ENCODE data around the gene C11orf16. TPM values are rescaled to one million over a fixed set of nuclear protein-coding genes. Genes with fewer than 3 reads are reported as not detected.

Gene C11orf16
- total RNA-seq, 4 donors from 2014 or later = not detected

- DNase-seq (ENCODE audit: low spot score in 2 of 2) = no peak
- 45 to 63% methylated on average over 2 of the region's 2 CpGs for WGBS, 2 donors
- Histone ChIP-seq H3K9me3 (no peaks in the 10 kb centered on the region), H3K4me1 (peaks cover 0 to 61% (median 23%) of the 10 kb centered on the region in 4 donors), H3K27ac (no peak overlapping the region), H3K4me3 (no peak overlapping the region), H3K36me3 (peaks cover 0 to 6% (median 0%) of the 10 kb centered on the region in 3 donors), H3K27me3 (no peaks in the 10 kb centered on the region)
- TF ChIP-seq EP300 (IDR thresholded peaks at IDR 0.05) (no peak), POLR2A (IDR thresholded peaks at IDR 0.05) (no peak), CTCF (IDR thresholded peaks at IDR 0.05) (no peak)
These were observed 28.7 kb upstream of the C11orf16 start for GRCh38 chr11:8961401-8961800.

GRCh38 chr11:8959546-8960166, 26.9 kb upstream of the C11orf16 start:
- 13 to 36% methylated on average over 2 of the region's 2 CpGs for WGBS, 2 donors
- no peak overlapping the region for H3K4me3 ChIP-seq
- H3K27me3 ChIP-seq = no peaks in the 10 kb centered on the region
- H3K36me3 ChIP-seq = peaks cover 0 to 23% (median 0%) of the 10 kb centered on the region in 3 donors
- peak overlapping the region in 2 of 4 donors; percentile 38 to 40 for H3K27ac ChIP-seq
- peaks cover 0 to 48% (median 18%) of the 10 kb centered on the region in 4 donors for H3K4me1 ChIP-seq
- H3K9me3 ChIP-seq = no peaks in the 10 kb centered on the region
- TF ChIP-seq POLR2A (IDR thresholded peaks at IDR 0.05) (no peak), CTCF (IDR thresholded peaks at IDR 0.05) (peak; percentile 21 to 70 (median 57)), EP300 (IDR thresholded peaks at IDR 0.05) (no peak)
- DNase-seq (ENCODE audit: low spot score in 2 of 2) = peak in 1 of 2 donors; percentile 59

- WGBS, 2 donors = 80 to 94% methylated on average over 4 of the region's 4 CpGs
These were observed 24.1 kb upstream of the C11orf16 start for GRCh38 chr11:8956860-8957259.

GRCh38 chr11:8948886-8949285, 16.1 kb upstream of the C11orf16 start:
- TF ChIP-seq EP300 (IDR thresholded peaks at IDR 0.05) (no peak), POLR2A (IDR thresholded peaks at IDR 0.05) (no peak)
- H3K36me3 ChIP-seq = peaks cover 0 to 64% (median 7%) of the 10 kb centered on the region in 3 donors
- H3K27ac ChIP-seq = no peak overlapping the region
- DNase-seq (ENCODE audit: low spot score in 2 of 2) = no peak
- H3K27me3 ChIP-seq = no peaks in the 10 kb centered on the region
- WGBS, 2 donors = 80 to 84% methylated on average over 3 of the region's 3 CpGs
- no peaks in the 10 kb centered on the region for H3K9me3 ChIP-seq
- H3K4me1 ChIP-seq = no peaks in the 10 kb centered on the region
- H3K4me3 ChIP-seq = no peak overlapping the region

More at GRCh38 chr11:8956860-8957259, 24.1 kb upstream of the C11orf16 start:
- Histone ChIP-seq H3K4me3 (no peak overlapping the region), H3K36me3 (peaks cover 0 to 50% (median 7%) of the 10 kb centered on the region in 3 donors), H3K4me1 (peaks cover 0 to 30% (median 8%) of the 10 kb centered on the region in 4 donors), H3K27me3 (no peaks in the 10 kb centered on the region), H3K9me3 (no peaks in the 10 kb centered on the region), H3K27ac (no peak overlapping the region)
- no peak for DNase-seq (ENCODE audit: low spot score in 2 of 2)
- TF ChIP-seq EP300 (IDR thresholded peaks at IDR 0.05) = no peak
- no peak for TF ChIP-seq CTCF (IDR thresholded peaks at IDR 0.05)
- TF ChIP-seq POLR2A (IDR thresholded peaks at IDR 0.05) = no peak

- Histone ChIP-seq H3K36me3 (peaks cover 0 to 49% (median 2%) of the 10 kb centered on the region in 3 donors), H3K4me3 (no peak overlapping the region), H3K9me3 (no peaks in the 10 kb centered on the region), H3K4me1 (no peaks in the 10 kb centered on the region), H3K27me3 (no peaks in the 10 kb centered on the region), H3K27ac (no peak overlapping the region)
- 84 to 90% methylated on average over 4 of the region's 4 CpGs for WGBS, 2 donors
- DNase-seq (ENCODE audit: low spot score in 2 of 2) = no peak
- no peak for TF ChIP-seq POLR2A (IDR thresholded peaks at IDR 0.05)
- TF ChIP-seq CTCF (IDR thresholded peaks at IDR 0.05) = no peak
- no peak for TF ChIP-seq EP300 (IDR thresholded peaks at IDR 0.05)
These were observed 14.6 kb upstream of the C11orf16 start for GRCh38 chr11:8947230-8947943.

Data from tibial nerve (tissue), 4 donors.